ENCODE results near the gene PCSK5.
"Not testable (repeated sequence)": the region's sequence is repeated elsewhere in the genome, so short reads cannot be mapped to it uniquely, and the experiment has no call there.

PCSK5 gene

GRCh38 chr9:75885652-75886051 is 4.8 kb upstream of the PCSK5 start:
- FAIRE-seq (no peak), DNase-seq (ENCODE audit: extremely low spot score, insufficient read length, low read depth) (no peak)

DNA sequence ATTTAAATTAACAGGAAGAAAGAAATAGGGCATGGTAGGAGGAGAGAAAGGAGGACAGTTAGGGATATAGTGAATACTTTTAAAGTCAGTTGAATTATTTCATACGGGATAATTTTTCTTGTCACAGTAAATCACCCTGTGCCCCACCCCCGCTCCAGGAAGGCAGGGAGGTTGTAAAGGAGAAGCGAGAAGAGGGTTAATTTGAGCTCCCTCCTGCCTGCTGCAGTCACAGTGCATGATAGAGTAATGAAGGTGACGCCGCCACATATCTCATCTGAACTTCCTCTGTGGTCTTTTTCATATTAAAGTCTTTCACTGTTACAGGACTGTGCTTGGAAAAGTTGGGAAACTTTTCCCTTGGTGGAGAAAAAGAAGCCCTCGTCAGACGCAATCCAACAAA is 896 bp upstream of the PCSK5 start:
- DNase-seq (ENCODE audit: extremely low spot score, insufficient read length, low read depth), result no peak
- FAIRE-seq, result no peak

DNA sequence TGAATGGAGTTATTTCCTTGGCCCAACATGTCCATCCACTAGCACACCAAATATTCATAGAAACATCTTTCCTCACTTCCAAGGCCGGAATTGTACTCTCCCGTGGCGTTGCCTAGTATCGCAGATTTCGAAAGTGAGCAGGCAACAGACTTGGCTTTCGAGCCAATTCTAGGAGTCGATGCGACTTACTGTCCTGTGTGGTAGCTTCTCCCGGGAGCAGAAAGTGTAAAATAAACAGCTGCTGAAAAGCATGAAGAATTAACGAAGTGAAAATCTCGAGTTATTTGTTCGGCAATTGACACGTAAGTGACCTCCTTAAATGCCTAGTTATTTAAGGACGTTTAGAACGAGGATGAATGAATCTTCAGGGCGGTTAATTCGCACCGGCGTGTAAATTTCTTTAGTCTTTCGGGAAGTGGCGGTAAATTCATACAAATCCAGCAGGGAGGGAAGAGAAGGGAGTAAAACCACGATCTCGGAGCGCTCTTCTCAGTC is 449 bp upstream of the PCSK5 start:
- no peak for DNase-seq (ENCODE audit: extremely low spot score, insufficient read length, low read depth)
- FAIRE-seq, result no peak

DNA sequence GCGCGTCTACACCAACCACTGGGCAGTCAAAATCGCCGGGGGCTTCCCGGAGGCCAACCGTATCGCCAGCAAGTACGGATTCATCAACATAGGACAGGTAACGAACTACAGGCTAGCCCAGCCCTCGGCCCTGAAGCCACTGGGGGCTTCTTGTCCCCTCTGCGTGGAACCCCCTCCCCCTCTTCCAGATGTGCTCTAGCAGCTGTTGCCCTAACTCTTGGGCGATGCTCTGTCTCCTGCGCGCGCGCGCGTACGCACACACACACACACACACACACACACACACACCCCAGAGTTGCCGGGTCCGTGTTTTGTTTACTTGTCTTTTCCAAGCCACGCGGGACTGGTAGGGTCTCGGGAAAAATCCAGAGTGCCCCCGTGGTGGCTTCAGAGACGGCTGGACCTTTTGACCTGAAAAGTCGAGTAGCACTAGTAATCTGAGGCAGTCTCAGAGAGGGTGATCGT is 836 bp downstream of the PCSK5 start:
- no peak for FAIRE-seq
- DNase-seq (ENCODE audit: extremely low spot score, insufficient read length, low read depth), result no peak

DNA sequence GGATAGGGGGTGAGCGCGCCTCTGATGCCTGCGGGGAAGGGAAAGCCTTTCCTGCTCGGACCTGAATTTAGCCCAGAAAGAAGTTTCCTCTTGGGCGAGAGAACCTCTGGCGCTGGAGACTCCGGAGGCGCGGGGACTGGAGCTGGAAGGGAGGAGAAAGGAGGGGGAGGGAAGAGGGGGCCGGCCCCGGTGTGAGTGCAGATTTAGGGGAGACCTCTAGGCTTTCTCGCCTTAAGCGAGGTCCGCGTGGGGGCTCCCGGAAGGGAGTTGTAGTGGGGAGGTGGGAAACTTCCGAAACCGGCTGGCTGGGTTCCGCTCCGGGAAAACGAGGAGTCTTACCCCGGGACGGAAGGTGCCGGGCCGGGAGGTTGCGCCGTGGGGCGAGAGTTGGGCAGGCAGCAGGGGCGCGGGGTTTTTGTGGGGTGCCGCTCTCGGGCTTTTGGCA is 1.3 kb downstream of the PCSK5 start:
- no peak for DNase-seq (ENCODE audit: extremely low spot score, insufficient read length, low read depth)
- no peak for FAIRE-seq

- FAIRE-seq (no peak), DNase-seq (ENCODE audit: extremely low spot score, insufficient read length, low read depth) (no peak)
Observed at GRCh38 chr9:75892216-75892911, 1.9 kb downstream of the PCSK5 start.

- DNase-seq (ENCODE audit: extremely low spot score, insufficient read length, low read depth), result no peak
- FAIRE-seq, result no peak
Observed at GRCh38 chr9:75893106-75893505, 2.6 kb downstream of the PCSK5 start.

DNA sequence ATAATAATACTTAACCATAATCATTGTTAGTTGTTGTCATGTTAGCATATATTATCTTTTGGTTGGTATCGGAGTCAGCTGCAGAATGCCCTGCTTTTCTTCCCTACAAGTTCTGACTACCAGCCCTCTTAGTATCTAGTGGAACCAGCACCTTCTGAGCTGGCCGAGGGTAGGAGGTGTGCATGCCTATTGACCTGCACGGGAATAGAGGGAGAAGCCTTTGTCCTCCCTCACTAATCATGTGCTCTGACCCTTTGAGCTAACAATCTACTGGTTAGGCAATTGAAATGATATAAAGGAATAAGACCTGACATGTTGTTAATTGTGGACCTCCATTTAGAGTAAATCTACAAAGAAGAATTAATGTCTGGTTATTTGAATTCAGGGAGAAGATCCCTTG is 4.1 kb downstream of the PCSK5 start:
- DNase-seq (ENCODE audit: extremely low spot score, insufficient read length, low read depth) (no peak), FAIRE-seq (no peak)

DNA sequence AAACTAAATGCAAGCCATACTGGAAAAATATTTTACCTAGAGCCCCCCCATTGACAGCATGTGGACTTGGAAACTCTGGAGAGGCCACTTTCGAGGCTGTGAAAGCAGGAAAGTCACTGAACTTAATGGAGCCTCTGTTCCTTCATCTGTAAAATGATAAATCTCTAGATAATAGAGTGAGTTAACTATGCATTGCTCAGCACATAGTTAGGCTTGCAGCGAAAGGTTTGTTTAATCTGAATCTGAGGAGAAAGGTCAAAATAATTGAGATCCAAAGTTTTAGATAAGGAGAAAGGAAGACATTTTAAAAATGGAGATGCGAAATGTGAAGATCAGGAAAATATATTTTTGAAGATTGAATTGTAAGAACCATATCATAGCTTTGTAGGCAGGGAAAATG is 4.6 kb downstream of the PCSK5 start:
- FAIRE-seq (no peak), DNase-seq (ENCODE audit: extremely low spot score, insufficient read length, low read depth) (no peak)

GRCh38 chr9:75896193-75896592 is 5.7 kb downstream of the PCSK5 start:
- no peak for DNase-seq (ENCODE audit: extremely low spot score, insufficient read length, low read depth)
- no peak for FAIRE-seq

DNA sequence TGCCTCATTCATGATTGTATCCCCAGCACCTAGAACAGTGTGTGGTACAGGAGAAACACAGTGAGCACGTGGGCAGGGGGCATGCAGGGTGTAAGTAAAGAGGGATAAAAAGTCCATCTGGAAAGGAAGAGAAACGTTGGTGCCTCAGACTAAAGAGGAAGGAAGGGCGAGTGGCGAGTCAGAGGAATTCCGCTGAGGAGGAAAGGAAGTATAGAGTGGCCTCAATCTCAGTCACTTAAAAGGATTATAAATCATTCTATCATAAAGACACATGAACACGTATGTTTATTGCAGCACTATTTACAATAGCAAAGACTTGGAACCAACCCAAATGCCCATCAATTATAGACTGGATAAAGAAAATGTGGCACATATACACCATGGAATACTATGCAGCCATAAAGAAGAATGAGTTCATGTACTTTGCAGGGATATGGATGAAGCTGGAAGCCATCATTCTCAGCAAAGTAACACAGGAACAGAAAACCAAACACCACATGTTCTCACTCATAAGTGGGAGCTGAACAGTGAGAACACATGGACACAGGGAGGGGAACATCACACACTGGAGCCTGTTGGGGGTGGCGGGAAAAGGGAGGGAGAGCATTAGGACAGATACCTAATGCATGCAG is 10.5 kb downstream of the PCSK5 start:
- FAIRE-seq; DNase-seq (ENCODE audit: extremely low spot score, insufficient read length, low read depth): not testable (repeated sequence)

DNA sequence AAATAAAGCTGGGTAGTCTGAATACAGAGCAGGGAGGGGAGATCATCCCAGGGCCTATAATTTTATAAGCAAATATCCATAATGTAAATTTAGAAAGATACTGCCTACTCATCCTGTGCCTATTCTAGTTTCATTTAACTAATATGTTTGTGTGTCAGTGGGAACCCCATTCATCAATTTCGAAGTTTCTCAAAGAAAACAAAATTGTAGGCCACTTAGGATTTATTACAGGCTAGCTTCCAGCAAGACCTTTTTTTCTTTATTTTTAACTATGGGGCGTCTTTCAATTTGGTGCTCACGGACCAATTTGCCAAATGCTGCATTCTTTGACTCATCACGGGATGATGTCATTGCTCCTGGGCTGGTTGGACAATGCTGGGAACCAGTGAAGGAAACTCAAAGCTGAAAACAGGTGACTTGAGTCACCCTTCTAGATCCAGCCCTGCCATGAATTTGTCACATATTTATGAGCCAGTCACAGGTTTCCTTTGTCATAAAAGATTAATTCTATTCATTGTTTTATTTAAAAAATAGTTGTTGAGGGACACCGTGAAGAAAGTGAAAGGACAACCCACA is 13.4 kb downstream of the PCSK5 start:
- no peak for DNase-seq (ENCODE audit: extremely low spot score, insufficient read length, low read depth)
- FAIRE-seq, result no peak

DNA sequence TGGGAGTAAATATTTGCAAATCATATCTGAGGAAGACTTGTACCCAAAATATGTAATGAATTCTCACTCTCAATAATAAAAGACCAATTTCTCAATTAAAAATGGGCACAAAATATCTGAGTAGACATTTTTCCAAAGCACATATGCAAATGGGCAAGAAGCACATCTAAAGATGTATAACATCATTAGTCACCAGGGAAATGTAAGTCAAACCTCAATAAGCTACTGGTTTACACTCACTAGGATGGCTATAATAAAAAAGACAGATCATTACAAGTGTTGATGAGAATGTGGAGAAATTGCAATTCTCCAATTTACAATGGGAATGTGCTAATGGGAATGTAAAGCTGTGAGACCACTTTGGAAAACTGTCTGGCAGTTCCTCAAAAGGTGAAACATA is 13.9 kb downstream of the PCSK5 start:
- FAIRE-seq (no peak), DNase-seq (ENCODE audit: extremely low spot score, insufficient read length, low read depth) (no peak)

GRCh38 chr9:75906531-75906930 is 16.1 kb downstream of the PCSK5 start:
- FAIRE-seq, result no peak
- no peak for DNase-seq (ENCODE audit: extremely low spot score, insufficient read length, low read depth)

GRCh38 chr9:75907329-75907728 is 16.9 kb downstream of the PCSK5 start:
- FAIRE-seq, result no peak
- DNase-seq (ENCODE audit: extremely low spot score, insufficient read length, low read depth), result no peak

DNA sequence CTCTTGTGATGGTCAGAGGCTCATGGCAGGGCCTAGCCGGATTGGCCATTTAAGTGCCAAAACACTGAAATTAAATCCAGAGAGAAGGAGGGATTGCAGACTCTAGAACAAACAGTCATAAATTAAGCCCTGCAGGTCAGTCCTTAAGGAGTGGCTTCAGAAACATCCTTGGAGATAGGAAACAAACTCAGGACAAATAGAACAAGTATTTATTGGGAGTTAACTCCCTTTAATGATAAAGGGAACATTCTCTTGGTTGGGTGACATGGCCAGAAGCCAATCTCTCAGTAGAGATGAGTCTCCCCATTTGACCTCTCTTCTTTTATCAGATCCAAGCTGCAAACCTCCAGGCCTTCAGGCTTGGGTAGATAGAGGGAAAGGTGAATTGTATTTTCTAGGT is 17.4 kb downstream of the PCSK5 start:
- DNase-seq (ENCODE audit: extremely low spot score, insufficient read length, low read depth), result no peak
- no peak for FAIRE-seq

DNA sequence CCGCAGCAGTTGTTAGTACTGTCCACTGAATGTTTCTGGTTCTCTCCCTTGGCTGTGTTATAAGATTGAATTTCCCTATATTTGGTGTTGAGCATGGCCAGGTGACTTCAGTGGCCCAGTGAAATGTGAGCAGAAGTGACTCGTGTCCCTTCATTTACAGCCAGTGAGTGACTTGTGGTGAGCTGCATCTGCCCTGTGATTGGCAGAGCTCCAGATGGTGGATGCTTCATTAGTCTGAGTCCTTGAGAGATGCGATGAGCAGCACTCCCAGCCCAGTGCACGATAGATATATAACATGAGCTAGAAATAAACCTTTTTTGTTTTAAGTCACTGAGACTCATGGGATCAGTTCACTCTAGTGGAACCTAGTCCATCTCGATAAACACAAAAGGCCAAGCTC is 19.3 kb downstream of the PCSK5 start:
- FAIRE-seq, result no peak
- DNase-seq (ENCODE audit: extremely low spot score, insufficient read length, low read depth), result no peak

DNA sequence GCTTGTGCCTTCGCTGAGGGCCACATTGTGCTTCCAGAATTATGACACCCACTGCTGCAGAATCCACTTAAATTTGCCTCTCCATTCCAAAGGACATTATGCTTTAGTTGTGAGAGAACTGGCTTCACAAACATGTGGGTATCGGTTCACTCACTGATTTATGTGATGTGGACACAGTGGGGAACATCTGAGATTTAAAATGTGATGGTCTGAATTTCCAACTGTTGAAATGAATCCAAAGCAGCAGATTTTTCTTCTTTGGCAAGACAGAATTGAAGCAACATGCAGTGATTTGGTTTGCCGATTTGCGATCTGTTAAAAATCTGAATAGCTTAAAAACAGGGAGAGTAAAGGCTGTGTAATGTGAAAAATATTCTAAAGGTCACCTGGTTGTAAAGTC is 20.3 kb downstream of the PCSK5 start:
- DNase-seq (ENCODE audit: extremely low spot score, insufficient read length, low read depth) (no peak), FAIRE-seq (no peak)

DNA sequence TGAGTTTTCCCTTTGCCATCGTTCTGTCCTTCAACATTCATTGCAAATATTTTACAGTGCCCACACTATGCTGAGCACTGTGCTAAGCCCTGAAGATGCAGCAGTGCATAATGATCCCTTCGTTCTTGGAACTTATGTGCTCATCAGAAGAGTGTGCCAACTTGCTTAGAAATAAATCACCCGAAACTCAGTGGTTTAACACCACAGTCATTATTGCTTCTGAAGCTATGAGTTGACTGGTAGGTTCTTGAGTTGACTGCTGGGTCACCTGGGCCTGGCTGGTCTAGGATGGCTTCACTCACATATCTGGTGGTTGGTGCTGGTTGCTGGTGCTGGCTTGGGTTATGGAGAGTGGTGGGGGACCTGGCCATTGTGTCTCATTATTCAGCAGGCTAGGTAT is 20.9 kb downstream of the PCSK5 start:
- no peak for DNase-seq (ENCODE audit: extremely low spot score, insufficient read length, low read depth)
- FAIRE-seq, result no peak

- no peak for DNase-seq (ENCODE audit: extremely low spot score, insufficient read length, low read depth)
- no peak for FAIRE-seq
Observed at GRCh38 chr9:75912951-75913350, 22.5 kb downstream of the PCSK5 start.

DNA sequence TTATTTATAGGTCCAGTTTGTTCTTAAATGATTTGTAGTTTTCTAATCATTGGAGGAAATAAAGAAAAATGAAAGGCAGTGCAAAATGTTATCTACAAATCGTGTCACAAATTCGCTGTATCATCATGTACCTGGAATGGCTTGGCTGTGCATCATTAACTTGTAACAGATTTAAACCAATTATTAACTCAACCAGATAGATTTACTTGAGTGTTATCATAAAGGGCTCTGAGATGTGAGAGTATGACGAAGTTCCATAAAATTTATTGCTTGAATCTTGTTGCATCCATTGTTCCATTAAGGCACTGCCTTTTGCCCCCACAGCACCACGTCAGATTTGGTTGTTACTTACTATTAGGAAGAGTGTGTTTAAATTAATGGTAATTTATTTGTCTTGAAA is 23.5 kb downstream of the PCSK5 start:
- DNase-seq (ENCODE audit: extremely low spot score, insufficient read length, low read depth), result no peak
- no peak for FAIRE-seq
